Measurements from ENCODE around the gene SLC2A8. TPM values are rescaled to one million over a fixed set of nuclear protein-coding genes. Genes with fewer than 3 reads are reported as not detected.

Gene SLC2A8
- total RNA-seq, 1 experiment from 2014 or later = 55.7 TPM

DNA sequence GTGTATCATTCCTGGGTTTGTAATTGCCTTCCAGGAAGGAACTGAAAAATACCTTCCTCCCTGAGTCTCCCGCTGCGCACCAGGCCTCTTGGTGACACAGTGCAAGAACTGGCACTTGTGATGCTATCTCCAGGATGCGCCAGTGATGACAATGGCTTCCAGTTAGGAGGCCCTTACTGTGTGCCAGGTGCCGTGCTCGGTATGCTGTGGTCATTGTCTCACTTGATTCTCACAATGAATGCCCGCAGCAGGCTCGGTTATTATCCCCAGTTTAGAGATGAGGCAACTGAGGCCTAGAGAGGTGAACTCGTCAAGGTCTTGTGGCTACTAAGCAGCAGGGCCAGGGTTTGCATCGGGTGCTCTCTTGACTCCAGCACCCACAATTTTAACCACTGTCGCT, 31.5 kb upstream of the SLC2A8 start:
- ATAC-seq (no peak), DNase-seq (ENCODE audit: low read depth, low spot score) (no peak)
- intact Hi-C loops (cut with micrococcal nuclease; ENCODE audit: unreplicated experiment) (no loop called here), in situ Hi-C loops (cut with HindIII; ENCODE audit: low pct_unique_long_range_greater_than_20kb, low sequenced_read_pairs) (no loop called here)
- Histone ChIP-seq H3K9me3 (ENCODE audit: control insufficient read depth, insufficient read depth, low read depth, low read length) (no peaks in the 10 kb centered on the region), H3K27me3 (ENCODE audit: control insufficient read depth, insufficient read depth, low read length) (no peaks in the 10 kb centered on the region), H3K36me3 (ENCODE audit: control insufficient read depth, insufficient read depth, low read length) (no peaks in the 10 kb centered on the region), H3K27ac (ENCODE audit: low read length) (no peak overlapping the region), H3K4me1 (ENCODE audit: control insufficient read depth, insufficient read depth, low read length) (no peaks in the 10 kb centered on the region), H3K4me3 (ENCODE audit: low read depth in 2 of 2, low read length in 2 of 2) (no peak overlapping the region)
- no TSS peak for BruUV-seq (replicated peaks)
- TF ChIP-seq, protein P1, sequence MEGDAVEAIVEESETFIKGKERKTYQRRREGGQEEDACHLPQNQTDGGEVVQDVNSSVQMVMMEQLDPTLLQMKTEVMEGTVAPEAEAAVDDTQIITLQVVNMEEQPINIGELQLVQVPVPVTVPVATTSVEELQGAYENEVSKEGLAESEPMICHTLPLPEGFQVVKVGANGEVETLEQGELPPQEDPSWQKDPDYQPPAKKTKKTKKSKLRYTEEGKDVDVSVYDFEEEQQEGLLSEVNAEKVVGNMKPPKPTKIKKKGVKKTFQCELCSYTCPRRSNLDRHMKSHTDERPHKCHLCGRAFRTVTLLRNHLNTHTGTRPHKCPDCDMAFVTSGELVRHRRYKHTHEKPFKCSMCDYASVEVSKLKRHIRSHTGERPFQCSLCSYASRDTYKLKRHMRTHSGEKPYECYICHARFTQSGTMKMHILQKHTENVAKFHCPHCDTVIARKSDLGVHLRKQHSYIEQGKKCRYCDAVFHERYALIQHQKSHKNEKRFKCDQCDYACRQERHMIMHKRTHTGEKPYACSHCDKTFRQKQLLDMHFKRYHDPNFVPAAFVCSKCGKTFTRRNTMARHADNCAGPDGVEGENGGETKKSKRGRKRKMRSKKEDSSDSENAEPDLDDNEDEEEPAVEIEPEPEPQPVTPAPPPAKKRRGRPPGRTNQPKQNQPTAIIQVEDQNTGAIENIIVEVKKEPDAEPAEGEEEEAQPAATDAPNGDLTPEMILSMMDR (IDR thresholded peaks at IDR 0.05) = no peak
- no peak for TF ChIP-seq TCF7L2 (IDR thresholded peaks at IDR 0.05; ENCODE audit: low read depth, low read length)
- no peak for TF ChIP-seq SIN3A (IDR thresholded peaks at IDR 0.05; ENCODE audit: borderline replicate concordance, insufficient read depth, low read depth, low read length)
- TF ChIP-seq, protein P2, sequence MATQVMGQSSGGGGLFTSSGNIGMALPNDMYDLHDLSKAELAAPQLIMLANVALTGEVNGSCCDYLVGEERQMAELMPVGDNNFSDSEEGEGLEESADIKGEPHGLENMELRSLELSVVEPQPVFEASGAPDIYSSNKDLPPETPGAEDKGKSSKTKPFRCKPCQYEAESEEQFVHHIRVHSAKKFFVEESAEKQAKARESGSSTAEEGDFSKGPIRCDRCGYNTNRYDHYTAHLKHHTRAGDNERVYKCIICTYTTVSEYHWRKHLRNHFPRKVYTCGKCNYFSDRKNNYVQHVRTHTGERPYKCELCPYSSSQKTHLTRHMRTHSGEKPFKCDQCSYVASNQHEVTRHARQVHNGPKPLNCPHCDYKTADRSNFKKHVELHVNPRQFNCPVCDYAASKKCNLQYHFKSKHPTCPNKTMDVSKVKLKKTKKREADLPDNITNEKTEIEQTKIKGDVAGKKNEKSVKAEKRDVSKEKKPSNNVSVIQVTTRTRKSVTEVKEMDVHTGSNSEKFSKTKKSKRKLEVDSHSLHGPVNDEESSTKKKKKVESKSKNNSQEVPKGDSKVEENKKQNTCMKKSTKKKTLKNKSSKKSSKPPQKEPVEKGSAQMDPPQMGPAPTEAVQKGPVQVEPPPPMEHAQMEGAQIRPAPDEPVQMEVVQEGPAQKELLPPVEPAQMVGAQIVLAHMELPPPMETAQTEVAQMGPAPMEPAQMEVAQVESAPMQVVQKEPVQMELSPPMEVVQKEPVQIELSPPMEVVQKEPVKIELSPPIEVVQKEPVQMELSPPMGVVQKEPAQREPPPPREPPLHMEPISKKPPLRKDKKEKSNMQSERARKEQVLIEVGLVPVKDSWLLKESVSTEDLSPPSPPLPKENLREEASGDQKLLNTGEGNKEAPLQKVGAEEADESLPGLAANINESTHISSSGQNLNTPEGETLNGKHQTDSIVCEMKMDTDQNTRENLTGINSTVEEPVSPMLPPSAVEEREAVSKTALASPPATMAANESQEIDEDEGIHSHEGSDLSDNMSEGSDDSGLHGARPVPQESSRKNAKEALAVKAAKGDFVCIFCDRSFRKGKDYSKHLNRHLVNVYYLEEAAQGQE (IDR thresholded peaks at IDR 0.05; ENCODE audit: insufficient read depth in 1 of 2, low read depth in 2 of 2, low read length in 1 of 2) = no peak
- no peak for TF ChIP-seq POLR2AphosphoS5 (IDR thresholded peaks at IDR 0.05; ENCODE audit: low read depth, low read length)
- POLR2A ChIA-PET = no interaction called here
- CTCF ChIA-PET = no interaction called here

DNA sequence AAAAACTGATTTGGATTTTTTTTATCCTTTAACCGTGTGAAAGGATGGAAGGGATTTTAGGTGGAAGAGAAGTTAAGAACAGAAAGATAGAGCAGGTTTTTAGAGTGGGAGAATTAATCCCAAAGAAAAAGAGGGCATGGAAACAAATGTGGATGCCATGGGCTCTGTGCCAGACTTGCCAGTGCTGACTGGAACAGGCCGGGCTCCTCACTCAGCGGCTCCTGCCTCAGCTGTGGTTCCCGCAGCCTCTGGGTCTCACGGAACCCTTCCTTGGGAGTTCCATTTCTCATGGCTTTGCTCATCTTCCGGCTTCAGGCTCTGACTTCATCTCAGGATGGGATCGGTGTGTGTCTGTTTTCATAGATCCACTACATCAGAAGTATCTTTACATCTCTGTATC, 30.4 kb upstream of the SLC2A8 start:
- no peaks in the 10 kb centered on the region for H3K27me3 ChIP-seq (ENCODE audit: control insufficient read depth, insufficient read depth, low read length)
- no peaks in the 10 kb centered on the region for H3K9me3 ChIP-seq (ENCODE audit: control insufficient read depth, insufficient read depth, low read depth, low read length)
- no peak for DNase-seq (ENCODE audit: low read depth, low spot score)
- POLR2A ChIA-PET = no interaction called here
- BruUV-seq (replicated peaks) = no TSS peak
- no peak for ATAC-seq
- H3K4me3 ChIP-seq (ENCODE audit: low read depth in 2 of 2, low read length in 2 of 2) = no peak overlapping the region
- in situ Hi-C loops (cut with HindIII; ENCODE audit: low pct_unique_long_range_greater_than_20kb, low sequenced_read_pairs) = no loop called here
- CTCF ChIA-PET = no interaction called here
- intact Hi-C loops (cut with micrococcal nuclease; ENCODE audit: unreplicated experiment) = no loop called here
- no peak overlapping the region for H3K27ac ChIP-seq (ENCODE audit: low read length)
- TF ChIP-seq SIN3A (IDR thresholded peaks at IDR 0.05; ENCODE audit: borderline replicate concordance, insufficient read depth, low read depth, low read length) = no peak
- no peak for TF ChIP-seq POLR2AphosphoS5 (IDR thresholded peaks at IDR 0.05; ENCODE audit: low read depth, low read length)
- TF ChIP-seq, protein P1 (IDR thresholded peaks at IDR 0.05) = no peak
- TF ChIP-seq, protein P2 (IDR thresholded peaks at IDR 0.05; ENCODE audit: insufficient read depth in 1 of 2, low read depth in 2 of 2, low read length in 1 of 2) = no peak
- TF ChIP-seq TCF7L2 (IDR thresholded peaks at IDR 0.05; ENCODE audit: low read depth, low read length) = no peak
- no peaks in the 10 kb centered on the region for H3K4me1 ChIP-seq (ENCODE audit: control insufficient read depth, insufficient read depth, low read length)
- H3K36me3 ChIP-seq (ENCODE audit: control insufficient read depth, insufficient read depth, low read length) = no peaks in the 10 kb centered on the region

All from Panc1 (cell line).